OCI-LY1 (cell line): ENCODE results near the gene IPMK.

Experiments
- H2AFZ ChIP-seq: fragments of 200-600 bp; sonication (generic), shearing (Covaris generic); 2 replicates; pipeline ENCODE4 v1.6.0; 2014; ENCODE audit warnings: antibody characterized with exemption, mild to moderate bottlenecking, low read length
- H3F3A ChIP-seq: fragments of 200-600 bp; sonication (generic), shearing (Covaris generic); 2 replicates; pipeline ENCODE4 v1.6.0; 2014; ENCODE audit warnings: mild to moderate bottlenecking, antibody characterized with exemption, low read length, moderate library complexity; ENCODE audit not compliant: insufficient read depth
- H3K27ac ChIP-seq: fragments of 200-600 bp; sonication (generic); 2 replicates; pipeline ENCODE4 v1.5.1; 2014; ENCODE audit warnings: low read length, mixed run types, mild to moderate bottlenecking, low read depth; ENCODE audit not compliant: poor library complexity, severe bottlenecking
- H3K27me3 ChIP-seq: fragments of 200-600 bp; sonication (generic); 2 replicates; pipeline ENCODE4 v1.6.0; 2014; ENCODE audit warnings: antibody characterized with exemption, mild to moderate bottlenecking, low read length, moderate library complexity; ENCODE audit not compliant: insufficient read depth
- H3K36me3 ChIP-seq: fragments of 200-600 bp; sonication (generic); 2 replicates; pipeline ENCODE4 v1.6.1; 2014; ENCODE audit warnings: mild to moderate bottlenecking, antibody characterized with exemption, low read length, moderate library complexity, mixed read lengths; ENCODE audit not compliant: insufficient read depth
- H3K4me1 ChIP-seq: fragments of 200-600 bp; sonication (generic); 2 replicates; pipeline ENCODE4 v1.5.1; 2014; ENCODE audit warnings: mild to moderate bottlenecking, low read length, moderate library complexity; ENCODE audit not compliant: insufficient read depth, severe bottlenecking
- H3K4me2 ChIP-seq: fragments of 200-600 bp; sonication (generic), shearing (Covaris generic); 2 replicates; pipeline ENCODE4 v1.6.1; 2014; ENCODE audit warnings: low read length
- H3K4me3 ChIP-seq: fragments of 200-600 bp; sonication (generic); 2 replicates; pipeline ENCODE4 v1.5.1; 2014; ENCODE audit warnings: low read length, low read depth, mild to moderate bottlenecking, mixed read lengths; ENCODE audit not compliant: poor library complexity, severe bottlenecking
- H3K79me2 ChIP-seq: fragments of 200-600 bp; shearing (Covaris generic); 2 replicates; pipeline ENCODE4 v1.6.1; 2016; ENCODE audit warnings: mixed run types, low read length, mixed read lengths; ENCODE audit not compliant: insufficient read depth
- H3K9ac ChIP-seq: fragments of 200-600 bp; sonication (generic), shearing (Covaris generic); 2 replicates; pipeline ENCODE4 v1.6.1; 2014; ENCODE audit warnings: mild to moderate bottlenecking, low read length, mixed read lengths
- H3K9me2 ChIP-seq: fragments of 200-600 bp; sonication (generic), shearing (Covaris generic); 2 replicates; pipeline ENCODE4 v1.6.1; 2014; ENCODE audit warnings: low read depth, mild to moderate bottlenecking, low read length, mixed read lengths
- H3K9me3 ChIP-seq: fragments of 200-600 bp; shearing (Covaris generic); 2 replicates; pipeline ENCODE4 v1.6.1; 2014; ENCODE audit warnings: low read length, mixed read lengths
- H4K20me1 ChIP-seq: fragments of 200-600 bp; sonication (generic), shearing (Covaris generic); 2 replicates; pipeline ENCODE4 v1.6.0; 2016; ENCODE audit warnings: mild to moderate bottlenecking, low read length; ENCODE audit not compliant: insufficient read depth
- EZH2 ChIP-seq: fragments of 200-600 bp; sonication (generic), shearing (Covaris generic); IDR thresholded peaks from 2 replicates; pipeline ENCODE4 v1.8.0; 2017; ENCODE audit warnings: borderline replicate concordance, mixed run types, mild to moderate bottlenecking, antibody characterized with exemption, low read length, moderate library complexity, mixed read lengths
- TF ChIP-seq, protein P1 (sequence below): fragments of 200-600 bp; sonication (generic), shearing (Covaris generic); IDR thresholded peaks from 2 replicates; pipeline ENCODE4 v1.5.1; 2017; ENCODE audit warnings: mild to moderate bottlenecking, antibody characterized with exemption, low read length, moderate library complexity, mixed read lengths

Gene IPMK

DNA sequence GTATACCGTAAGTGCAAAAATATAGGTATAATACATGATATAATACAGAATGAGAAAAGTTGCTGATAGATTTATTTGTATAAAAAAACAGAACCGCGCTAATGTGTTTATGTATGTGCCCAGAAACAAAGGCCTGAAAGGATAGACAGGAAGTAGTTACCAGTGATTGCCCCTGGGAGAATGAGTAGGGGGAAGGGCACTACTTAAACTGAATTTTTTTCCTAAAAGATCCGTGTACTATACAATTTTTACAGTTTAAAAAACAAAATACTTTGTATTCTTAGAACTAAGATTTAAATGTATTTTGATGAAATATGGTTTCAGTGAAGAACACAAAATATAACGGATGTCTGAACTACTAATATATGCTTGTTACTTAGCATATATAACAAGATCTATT, 2.9 kb downstream of the IPMK start:
- H3K36me3 ChIP-seq = 0 out of 2 replicates have a peak, but pooled peaks cover 2% of the 10 kb centered on the region
- H3K4me1 ChIP-seq = peaks cover 23% of the 10 kb centered on the region
- peak overlapping the region; percentile 89 for H3K4me3 ChIP-seq
- no peak overlapping the region for H2AFZ ChIP-seq
- H3K4me2 ChIP-seq = peak overlapping the region; percentile 93
- TF ChIP-seq EZH2 = no peak
- TF ChIP-seq, protein P1, sequence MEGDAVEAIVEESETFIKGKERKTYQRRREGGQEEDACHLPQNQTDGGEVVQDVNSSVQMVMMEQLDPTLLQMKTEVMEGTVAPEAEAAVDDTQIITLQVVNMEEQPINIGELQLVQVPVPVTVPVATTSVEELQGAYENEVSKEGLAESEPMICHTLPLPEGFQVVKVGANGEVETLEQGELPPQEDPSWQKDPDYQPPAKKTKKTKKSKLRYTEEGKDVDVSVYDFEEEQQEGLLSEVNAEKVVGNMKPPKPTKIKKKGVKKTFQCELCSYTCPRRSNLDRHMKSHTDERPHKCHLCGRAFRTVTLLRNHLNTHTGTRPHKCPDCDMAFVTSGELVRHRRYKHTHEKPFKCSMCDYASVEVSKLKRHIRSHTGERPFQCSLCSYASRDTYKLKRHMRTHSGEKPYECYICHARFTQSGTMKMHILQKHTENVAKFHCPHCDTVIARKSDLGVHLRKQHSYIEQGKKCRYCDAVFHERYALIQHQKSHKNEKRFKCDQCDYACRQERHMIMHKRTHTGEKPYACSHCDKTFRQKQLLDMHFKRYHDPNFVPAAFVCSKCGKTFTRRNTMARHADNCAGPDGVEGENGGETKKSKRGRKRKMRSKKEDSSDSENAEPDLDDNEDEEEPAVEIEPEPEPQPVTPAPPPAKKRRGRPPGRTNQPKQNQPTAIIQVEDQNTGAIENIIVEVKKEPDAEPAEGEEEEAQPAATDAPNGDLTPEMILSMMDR = no peak
- H4K20me1 ChIP-seq = no peaks in the 10 kb centered on the region; the same call in 1 of the 2 replicates
- no peaks in the 10 kb centered on the region for H3K9me3 ChIP-seq
- no peaks in the 10 kb centered on the region for H3K27me3 ChIP-seq
- peak overlapping the region; percentile 82 for H3K9ac ChIP-seq
- peak overlapping the region; percentile 81 for H3K27ac ChIP-seq
- H3F3A ChIP-seq = no peaks in the 10 kb centered on the region; the same call in 1 of the 2 replicates
- H3K79me2 ChIP-seq = peaks cover 76% of the 10 kb centered on the region
- H3K9me2 ChIP-seq = no peaks in the 10 kb centered on the region

DNA sequence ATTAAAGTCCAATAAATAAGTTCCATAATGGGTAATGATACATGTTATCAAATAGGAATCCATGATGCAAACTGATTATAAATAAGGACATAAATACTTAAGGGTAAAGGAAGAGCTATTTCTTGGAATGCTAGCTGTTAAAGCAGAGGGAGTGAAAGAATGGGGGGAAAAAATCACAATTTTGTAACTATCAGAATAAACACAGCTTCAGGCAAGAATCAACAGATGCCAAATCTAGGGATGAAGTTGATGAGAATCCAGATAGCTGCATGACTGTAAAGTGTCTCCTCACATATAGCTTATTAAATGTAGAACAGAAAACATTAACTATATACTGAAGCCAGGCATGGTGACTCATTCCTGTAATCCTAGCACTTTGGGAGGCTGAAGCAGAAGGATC, 4.9 kb downstream of the IPMK start:
- Histone ChIP-seq H3K4me2 (no peak overlapping the region), H3K79me2 (peaks cover 89% of the 10 kb centered on the region), H3K4me1 (peaks cover 22% of the 10 kb centered on the region), H3K27ac (no peak overlapping the region), H3K9ac (no peak overlapping the region), H3F3A (no peaks in the 10 kb centered on the region), H3K4me3 (no peak overlapping the region), H4K20me1 (no peaks in the 10 kb centered on the region; the same call in 1 of the 2 replicates), H3K36me3 (peaks cover 13% of the 10 kb centered on the region), H3K9me2 (no peaks in the 10 kb centered on the region), H3K9me3 (no peaks in the 10 kb centered on the region), H2AFZ (no peak overlapping the region), H3K27me3 (no peaks in the 10 kb centered on the region)
- TF ChIP-seq EZH2 = no peak
- TF ChIP-seq, protein P1 = no peak

DNA sequence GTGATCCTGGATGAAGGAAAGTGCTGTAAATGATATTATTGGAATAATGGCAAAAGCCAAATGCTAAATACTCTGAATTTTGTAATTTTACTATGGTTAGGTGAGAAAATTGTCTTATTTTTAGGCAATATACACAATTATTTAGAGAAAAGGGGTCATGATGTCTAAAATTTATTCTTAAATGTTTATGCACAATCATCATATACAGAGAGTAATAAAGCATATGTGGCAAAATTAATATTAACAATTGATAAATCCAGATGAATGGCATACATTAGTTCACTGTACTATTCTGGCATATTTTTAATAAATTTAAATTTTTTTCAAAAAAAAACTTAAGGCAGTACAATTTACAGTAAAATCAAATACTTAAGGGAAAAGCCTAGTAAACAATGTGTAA, 7.4 kb downstream of the IPMK start:
- H3K79me2 ChIP-seq = peaks cover 80% of the 10 kb centered on the region
- H4K20me1 ChIP-seq = no peaks in the 10 kb centered on the region; the same call in 1 of the 2 replicates

More for the DNA sequence above, 7.4 kb downstream of the IPMK start:
- Histone ChIP-seq H3K9me3 (0 out of 2 replicates have a peak, but pooled peaks cover 3% of the 10 kb centered on the region), H3K4me3 (no peak overlapping the region), H3K9ac (no peak overlapping the region), H2AFZ (no peak overlapping the region), H3F3A (no peaks in the 10 kb centered on the region), H3K36me3 (peaks cover 16% of the 10 kb centered on the region), H3K4me1 (peaks cover 14% of the 10 kb centered on the region), H3K27me3 (no peaks in the 10 kb centered on the region), H3K9me2 (no peaks in the 10 kb centered on the region), H3K4me2 (no peak overlapping the region), H3K27ac (no peak overlapping the region)
- TF ChIP-seq EZH2 = no peak
- TF ChIP-seq, protein P1 = no peak
